HCT116 (cell line): ENCODE data around the gene DENND11. TPM values are rescaled to one million over a fixed set of nuclear protein-coding genes. Genes with fewer than 3 reads are reported as not detected.

Experiments
- ATAC-seq: fragments of 200-7000 bp; cut with Tn5 transposase; 2 replicates; pipeline ENCODE4 v1.9.1; 2020; ENCODE audit warnings: mild to moderate bottlenecking, moderate library complexity
- BruUV-seq: library from RNA; stranded (reverse); fragments of 400-500 nt; replicated peaks from 2 replicates; lab custom pipeline; 2021; lab: Mats Ljungman, UMichigan
- CTCF ChIA-PET: fragments of 300-600 bp; sonication (Branson Sonifier 250); formaldehyde crosslinking; loops from one replicate; lab custom pipeline; 2021; ENCODE audit warnings: antibody characterized with exemption; lab: Charles Lee
- POLR2A ChIA-PET: fragments of 300-600, 350-600 bp; sonication (Branson Sonifier 250); formaldehyde crosslinking; loops from one replicate; lab custom pipeline; 2021; ENCODE audit warnings: antibody characterized with exemption; lab: Charles Lee
- RAD21 ChIA-PET, 2 experiments: fragments of 300-600 bp; sonication (Branson Sonifier 250); formaldehyde crosslinking; loops; one replicate each; lab custom pipeline; 2023; ENCODE audit warnings: low total read pairs in 2 of 2; ENCODE audit not compliant: uncharacterized antibody in 2 of 2, unreplicated experiment in 2 of 2, low non-redundant PET in 1 of 2; lab: Charles Lee
- DNase-seq: peaks from one replicate; pipeline ENCODE4 v3.0.0-alpha.2; 2010; ENCODE audit warnings: low read depth, low spot score
- H2AFZ ChIP-seq: fragments of 200-600 bp; shearing (Covaris generic), sonication (generic); 2 replicates; pipeline ENCODE4 v1.6.1; 2017; ENCODE audit warnings: low read depth, mixed run types, mixed read lengths, antibody characterized with exemption, low read length; ENCODE audit not compliant: poor library complexity, severe bottlenecking
- H3K27ac ChIP-seq: 2 replicates; pipeline ENCODE4 v1.5.1; 2012; ENCODE audit warnings: low read depth, low read length
- H3K27me3 ChIP-seq: fragments of 200-600 bp; sonication (generic); 2 replicates; pipeline ENCODE4 v1.6.1; 2016; ENCODE audit warnings: mixed run types, low read length, mixed read lengths; ENCODE audit not compliant: insufficient read depth
- H3K36me3 ChIP-seq, 2 experiments: fragments of 200-500 bp in 1 of 2; fragments of 200-600 bp in 1 of 2; sonication (Bioruptor generic) in 1 of 2; sonication (generic) in 1 of 2; 2 replicates each; pipeline versions ENCODE4 v1.5.1 to v1.6.1; 2014 to 2016; ENCODE audit warnings: low read length in 2 of 2, inconsistent platforms in 1 of 2, mixed read lengths in 1 of 2, mixed run types in 1 of 2; ENCODE audit not compliant: insufficient read depth in 2 of 2, control insufficient read depth in 1 of 2
- H3K4me1 ChIP-seq, 2 experiments: fragments of 200-600 bp in 1 of 2; sonication (generic) in 1 of 2; 2 replicates each; pipeline versions ENCODE4 v1.5.1 to v1.6.1; 2012 to 2017; ENCODE audit warnings: low read length in 2 of 2, inconsistent platforms in 1 of 2, mild to moderate bottlenecking in 1 of 2, mixed read lengths in 1 of 2, mixed run types in 1 of 2, moderate library complexity in 1 of 2; ENCODE audit not compliant: insufficient read depth in 2 of 2, control insufficient read depth in 1 of 2
- H3K4me2 ChIP-seq: fragments of 200-600 bp; sonication (generic); 2 replicates; pipeline ENCODE4 v1.6.1; 2017; ENCODE audit warnings: mixed run types, low read length, mixed read lengths
- H3K4me3 ChIP-seq, 2 experiments: fragments of 200-600 bp in 1 of 2; sonication (generic) in 1 of 2; replicated peaks in 1 of 2; 2 replicates each; pipeline ENCODE4 v1.5.1; 2011 to 2016; ENCODE audit warnings: low read length in 2 of 2, control low read depth in 1 of 2, low read depth in 1 of 2, mild to moderate bottlenecking in 1 of 2, mixed read lengths in 1 of 2, mixed run types in 1 of 2
- H3K79me2 ChIP-seq: fragments of 200-600 bp; sonication (generic); 2 replicates; pipeline ENCODE4 v1.6.1; 2017; ENCODE audit warnings: mild to moderate bottlenecking, mixed run types, low read length, moderate library complexity, mixed read lengths; ENCODE audit not compliant: insufficient read depth
- H3K9ac ChIP-seq: fragments of 200-600 bp; sonication (generic); 2 replicates; pipeline ENCODE4 v1.6.1; 2016; ENCODE audit warnings: low read length, mixed read lengths
- H3K9me2 ChIP-seq: fragments of 200-600 bp; sonication (generic), shearing (Covaris generic); 2 replicates; pipeline ENCODE4 v1.6.1; 2017; ENCODE audit warnings: mixed run types, mild to moderate bottlenecking, moderate library complexity; ENCODE audit not compliant: insufficient read depth
- H3K9me3 ChIP-seq, 2 experiments: fragments of 200-500 bp in 1 of 2; fragments of 200-600 bp in 1 of 2; sonication (Bioruptor generic) in 1 of 2; sonication (generic) in 1 of 2; 2 replicates each; pipeline ENCODE4 v1.6.1; 2014 to 2017; ENCODE audit warnings: low read length in 2 of 2, mixed read lengths in 2 of 2, inconsistent platforms in 1 of 2, low read depth in 1 of 2, mild to moderate bottlenecking in 1 of 2, mixed run types in 1 of 2, moderate library complexity in 1 of 2; ENCODE audit not compliant: control insufficient read depth in 1 of 2, insufficient read depth in 1 of 2
- H4K20me1 ChIP-seq: fragments of 200-600 bp; sonication (generic), shearing (Covaris generic); 2 replicates; pipeline ENCODE4 v1.6.1; 2017; ENCODE audit warnings: mixed run types, mild to moderate bottlenecking, moderate library complexity; ENCODE audit not compliant: insufficient read depth
- EZH2phosphoT487 ChIP-seq: fragments of 200-600 bp; IDR thresholded peaks from 2 replicates; pipeline ENCODE4 v1.6.1; 2018; ENCODE audit warnings: antibody characterized with exemption, borderline replicate concordance
- JUND ChIP-seq: IDR thresholded peaks from 2 replicates; pipeline ENCODE4 v1.6.1; 2012
- POLR2A ChIP-seq: IDR thresholded peaks from 2 replicates; pipeline ENCODE4 v1.7.0; 2011; ENCODE audit warnings: borderline replicate concordance; ENCODE audit not compliant: insufficient read depth, insufficient read length; ENCODE audit errors: extremely low read depth
- POLR2AphosphoS5 ChIP-seq: IDR thresholded peaks from 2 replicates; pipeline ENCODE4 v1.6.1; 2011; ENCODE audit warnings: mild to moderate bottlenecking, low read depth, low read length, moderate library complexity
- SP1 ChIP-seq: IDR thresholded peaks from 2 replicates; pipeline ENCODE4 v1.6.1; 2012; ENCODE audit warnings: low read depth
- SRF ChIP-seq: IDR thresholded peaks from 2 replicates; pipeline ENCODE4 v1.6.1; 2012; ENCODE audit warnings: low read depth
- YY1 ChIP-seq: IDR thresholded peaks from 2 replicates; pipeline ENCODE4 v1.6.1; 2011; ENCODE audit warnings: low read length, low read depth, moderate library complexity, mild to moderate bottlenecking; ENCODE audit not compliant: insufficient replicate concordance; ENCODE audit errors: extremely low read depth
- ZNF274 ChIP-seq: fragments of 200-500 bp; sonication (Bioruptor generic); IDR thresholded peaks from 2 replicates; pipeline ENCODE4 v1.6.1; 2014; ENCODE audit warnings: mild to moderate bottlenecking, low read depth, low read length, inconsistent platforms
- intact Hi-C: fragments of 100-400 bp; cut with micrococcal nuclease; formaldehyde crosslinking; loops from 2 replicates; pipeline ENCODE4 v1.10.0; 2022
- total RNA-seq: library from RNA; stranded (reverse); gene quantifications from one replicate; pipeline ENCODE4 v1.2.1, GENCODE V29; 2021; ENCODE audit not compliant: unreplicated experiment
- TF ChIP-seq, protein P1 (sequence below): IDR thresholded peaks from 2 replicates; pipeline ENCODE4 v1.6.1; 2011; ENCODE audit warnings: mild to moderate bottlenecking, low read length, moderate library complexity; ENCODE audit not compliant: insufficient replicate concordance; ENCODE audit errors: extremely low read depth
- TF ChIP-seq, protein P2 (sequence below), 3 experiments: fragments of 200-600 bp in 1 of 3; sonication (generic) in 1 of 3; IDR thresholded peaks in 2 of 3; conservative IDR thresholded peaks in 1 of 3; 2 replicates each; pipeline ENCODE4 v1.5.1; 2012 to 2017; ENCODE audit warnings: low read depth in 2 of 3, low read length in 2 of 3, antibody characterized with exemption in 1 of 3, borderline replicate concordance in 1 of 3, control low read depth in 1 of 3, mild to moderate bottlenecking in 1 of 3, mixed read lengths in 1 of 3, mixed run types in 1 of 3, moderate library complexity in 1 of 3; ENCODE audit not compliant: insufficient read depth in 1 of 3
- TF ChIP-seq, protein P3 (sequence below): IDR thresholded peaks from 2 replicates; pipeline ENCODE4 v1.6.1; 2012

DENND11 gene
- total RNA-seq, 1 experiment from 2014 or later, result 23.4 TPM

DNA sequence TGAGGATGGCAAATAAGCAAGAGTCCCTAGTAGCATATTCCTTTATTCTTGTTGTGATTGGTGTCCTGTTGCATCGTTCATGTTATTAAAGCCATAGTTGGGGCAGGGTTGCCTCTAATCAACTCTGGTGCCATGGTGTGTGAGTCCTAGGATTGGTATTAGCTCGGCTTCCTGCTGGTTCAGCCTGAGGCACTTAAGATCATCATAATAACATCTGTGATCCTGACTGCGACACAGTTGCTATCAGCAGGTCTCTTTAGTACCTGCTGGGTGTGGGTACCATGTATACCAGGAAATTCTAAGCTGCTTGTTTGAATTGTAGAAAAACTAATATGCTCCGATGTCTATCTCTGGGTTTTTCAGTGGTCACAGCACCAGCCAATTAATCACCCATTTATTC, 7.8 kb upstream of the DENND11 start:
- no peaks in the 10 kb centered on the region for H4K20me1 ChIP-seq
- H3K79me2 ChIP-seq, result no peaks in the 10 kb centered on the region
- H3K9me3 ChIP-seq, result no peaks in the 10 kb centered on the region
- no peak overlapping the region for H3K9ac ChIP-seq
- intact Hi-C loops, result no loop called here
- CTCF ChIA-PET, result interaction anchor here (0.9 kb wide), 2 partner anchors 26 to 55 kb away, joined by 3 to 4 read pairs; no protein-coding TSS in a partner anchor
- ATAC-seq (no peak), DNase-seq (no peak)
- no peaks in the 10 kb centered on the region for H3K4me1 ChIP-seq
- peaks cover 13% of the 10 kb centered on the region; the same call in 1 of the 2 replicates for H3K27me3 ChIP-seq
- RAD21 ChIA-PET, result no interaction called here
- no TSS peak for BruUV-seq
- H3K4me3 ChIP-seq, result no peak overlapping the region
- no peak overlapping the region for H2AFZ ChIP-seq
- POLR2A ChIA-PET, result interaction anchor here (1.0 kb wide), 1 partner anchor 28 kb away, joined by 3 read pairs; the partner anchor contains the start of gene SSBP1
- H3K27ac ChIP-seq, result no peak overlapping the region
- H3K36me3 ChIP-seq, result no peaks in the 10 kb centered on the region
- no peaks in the 10 kb centered on the region for H3K9me2 ChIP-seq
- TF ChIP-seq EZH2phosphoT487 (no peak), ZNF274 (no peak), POLR2A (no peak), POLR2AphosphoS5 (no peak), SRF (no peak), JUND (no peak), YY1 (no peak), SP1 (no peak)
- TF ChIP-seq, protein P1, sequence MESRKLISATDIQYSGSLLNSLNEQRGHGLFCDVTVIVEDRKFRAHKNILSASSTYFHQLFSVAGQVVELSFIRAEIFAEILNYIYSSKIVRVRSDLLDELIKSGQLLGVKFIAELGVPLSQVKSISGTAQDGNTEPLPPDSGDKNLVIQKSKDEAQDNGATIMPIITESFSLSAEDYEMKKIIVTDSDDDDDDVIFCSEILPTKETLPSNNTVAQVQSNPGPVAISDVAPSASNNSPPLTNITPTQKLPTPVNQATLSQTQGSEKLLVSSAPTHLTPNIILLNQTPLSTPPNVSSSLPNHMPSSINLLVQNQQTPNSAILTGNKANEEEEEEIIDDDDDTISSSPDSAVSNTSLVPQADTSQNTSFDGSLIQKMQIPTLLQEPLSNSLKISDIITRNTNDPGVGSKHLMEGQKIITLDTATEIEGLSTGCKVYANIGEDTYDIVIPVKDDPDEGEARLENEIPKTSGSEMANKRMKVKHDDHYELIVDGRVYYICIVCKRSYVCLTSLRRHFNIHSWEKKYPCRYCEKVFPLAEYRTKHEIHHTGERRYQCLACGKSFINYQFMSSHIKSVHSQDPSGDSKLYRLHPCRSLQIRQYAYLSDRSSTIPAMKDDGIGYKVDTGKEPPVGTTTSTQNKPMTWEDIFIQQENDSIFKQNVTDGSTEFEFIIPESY, result no peak
- TF ChIP-seq, protein P2, sequence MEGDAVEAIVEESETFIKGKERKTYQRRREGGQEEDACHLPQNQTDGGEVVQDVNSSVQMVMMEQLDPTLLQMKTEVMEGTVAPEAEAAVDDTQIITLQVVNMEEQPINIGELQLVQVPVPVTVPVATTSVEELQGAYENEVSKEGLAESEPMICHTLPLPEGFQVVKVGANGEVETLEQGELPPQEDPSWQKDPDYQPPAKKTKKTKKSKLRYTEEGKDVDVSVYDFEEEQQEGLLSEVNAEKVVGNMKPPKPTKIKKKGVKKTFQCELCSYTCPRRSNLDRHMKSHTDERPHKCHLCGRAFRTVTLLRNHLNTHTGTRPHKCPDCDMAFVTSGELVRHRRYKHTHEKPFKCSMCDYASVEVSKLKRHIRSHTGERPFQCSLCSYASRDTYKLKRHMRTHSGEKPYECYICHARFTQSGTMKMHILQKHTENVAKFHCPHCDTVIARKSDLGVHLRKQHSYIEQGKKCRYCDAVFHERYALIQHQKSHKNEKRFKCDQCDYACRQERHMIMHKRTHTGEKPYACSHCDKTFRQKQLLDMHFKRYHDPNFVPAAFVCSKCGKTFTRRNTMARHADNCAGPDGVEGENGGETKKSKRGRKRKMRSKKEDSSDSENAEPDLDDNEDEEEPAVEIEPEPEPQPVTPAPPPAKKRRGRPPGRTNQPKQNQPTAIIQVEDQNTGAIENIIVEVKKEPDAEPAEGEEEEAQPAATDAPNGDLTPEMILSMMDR (IDR thresholded peaks at IDR 0.05 in 2 of 3, conservative IDR thresholded peaks at IDR 0.05 in 1 of 3; ENCODE audit: borderline replicate concordance in 1 of 3, insufficient read depth in 1 of 3, low read depth in 2 of 3, low read length in 2 of 3), result no peak
- TF ChIP-seq, protein P3, sequence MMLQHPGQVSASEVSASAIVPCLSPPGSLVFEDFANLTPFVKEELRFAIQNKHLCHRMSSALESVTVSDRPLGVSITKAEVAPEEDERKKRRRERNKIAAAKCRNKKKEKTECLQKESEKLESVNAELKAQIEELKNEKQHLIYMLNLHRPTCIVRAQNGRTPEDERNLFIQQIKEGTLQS, result no peak
- H3K4me2 ChIP-seq, result no peak overlapping the region
